Neural progenitor cell (in vitro differentiated cells): ENCODE measurements around the gene UPP2. TPM values are rescaled to one million over a fixed set of nuclear protein-coding genes. Genes with fewer than 3 reads are reported as not detected.

Experiments
- DNase-seq: peaks from one replicate; pipeline ENCODE4 v3.0.0-alpha.2; 2016; ENCODE audit warnings: low spot score
- H2AFZ ChIP-seq: fragments of 200-600 bp; sonication (generic); replicated peaks from 2 replicates; pipeline ENCODE4 v1.6.1; 2016; ENCODE audit warnings: antibody characterized with exemption
- H3F3A ChIP-seq: fragments of 200-600 bp; sonication (generic); 2 replicates; pipeline ENCODE4 v1.6.1; 2016; ENCODE audit warnings: antibody characterized with exemption, low read depth
- H3K27ac ChIP-seq: fragments of 200-600 bp; sonication (generic); 2 replicates; pipeline ENCODE4 v1.5.1; 2016; ENCODE audit warnings: mild to moderate bottlenecking
- H3K27me3 ChIP-seq: fragments of 200-600 bp; sonication (generic); 2 replicates; pipeline ENCODE4 v1.6.1; 2016; ENCODE audit warnings: mild to moderate bottlenecking, moderate library complexity
- H3K36me3 ChIP-seq: fragments of 200-600 bp; sonication (generic); 2 replicates; pipeline ENCODE4 v1.5.1; 2016
- H3K4me1 ChIP-seq: fragments of 200-600 bp; sonication (generic); 2 replicates; pipeline ENCODE4 v1.6.1; 2016; ENCODE audit warnings: mixed run types
- H3K4me2 ChIP-seq: fragments of 200-600 bp; sonication (generic); 2 replicates; pipeline ENCODE4 v1.6.1; 2016
- H3K4me3 ChIP-seq: fragments of 200-600 bp; sonication (generic); 2 replicates; pipeline ENCODE4 v1.5.1; 2016
- H3K79me2 ChIP-seq: fragments of 200-600 bp; sonication (generic); 2 replicates; pipeline ENCODE4 v1.6.1; 2016; ENCODE audit warnings: low read depth
- H3K9ac ChIP-seq: fragments of 200-600 bp; sonication (generic); 2 replicates; pipeline ENCODE4 v1.6.1; 2016
- H3K9me3 ChIP-seq: fragments of 200-600 bp; sonication (generic); 2 replicates; pipeline ENCODE4 v1.5.1; 2016; ENCODE audit warnings: low read depth
- H4K20me1 ChIP-seq: fragments of 200-600 bp; sonication (generic); 2 replicates; pipeline ENCODE4 v1.6.1; 2016; ENCODE audit warnings: low read depth
- H3K27ac Mint-ChIP-seq: 3 replicates; pipeline ENCODE4 v1.8.0; 2021; ENCODE audit warnings: mixed read lengths
- H3K27me3 Mint-ChIP-seq: 2 replicates; pipeline ENCODE4 v1.8.0; 2022; ENCODE audit warnings: low read depth, mild to moderate bottlenecking, inconsistent platforms, moderate library complexity, mixed read lengths; ENCODE audit not compliant: insufficient read depth
- H3K36me3 Mint-ChIP-seq: 3 replicates; pipeline ENCODE4 v1.8.0; 2021; ENCODE audit warnings: mixed read lengths
- H3K4me1 Mint-ChIP-seq: 3 replicates; pipeline ENCODE4 v1.8.0; 2021; ENCODE audit warnings: mixed read lengths
- H3K4me3 Mint-ChIP-seq: 3 replicates; pipeline ENCODE4 v1.8.0; 2021; ENCODE audit warnings: mild to moderate bottlenecking, moderate library complexity, mixed read lengths
- H3K9me3 Mint-ChIP-seq: 3 replicates; pipeline ENCODE4 v1.8.0; 2020; ENCODE audit warnings: mixed read lengths
- CTCF ChIP-seq: fragments of 200-600 bp; sonication (generic); IDR thresholded peaks from 2 replicates; pipeline ENCODE4 v1.5.1; 2017; ENCODE audit warnings: antibody characterized with exemption, mild to moderate bottlenecking
- EZH2 ChIP-seq: fragments of 200-600 bp; sonication (generic); IDR thresholded peaks from 2 replicates; pipeline ENCODE4 v1.6.1; 2017; ENCODE audit warnings: antibody characterized with exemption, mild to moderate bottlenecking, moderate library complexity
- EZH2phosphoT487 ChIP-seq: fragments of 200-600 bp; sonication (generic); IDR thresholded peaks from 2 replicates; pipeline ENCODE4 v1.6.1; 2017; ENCODE audit warnings: antibody characterized with exemption
- total RNA-seq: library from RNA; depleted of rRNA; stranded (reverse); fragments of >200 nt; gene quantifications from 2 replicates; pipeline ENCODE4 v1.2.3, GENCODE V29; 2015; ENCODE audit warnings: low replicate concordance

The UPP2 gene
- total RNA-seq, 1 donor from 2014 or later, result not detected

GRCh38 chr2:158104903-158105302, 3.2 kb downstream of the UPP2 start:
- Mint-ChIP-seq H3K4me1 (no peaks in the 10 kb centered on the region), H3K4me3 (no peak overlapping the region), H3K27ac (no peak overlapping the region), H3K36me3 (no peaks in the 10 kb centered on the region), H3K27me3 (no peaks in the 10 kb centered on the region), H3K9me3 (no peaks in the 10 kb centered on the region)
- Histone ChIP-seq H3K4me1 (peaks cover 5% of the 10 kb centered on the region), H3K27ac (no peak overlapping the region), H4K20me1 (no peaks in the 10 kb centered on the region), H3K9me3 (no peaks in the 10 kb centered on the region), H3F3A (no peaks in the 10 kb centered on the region), H3K27me3 (no peaks in the 10 kb centered on the region), H3K36me3 (no peaks in the 10 kb centered on the region), H3K4me3 (no peak overlapping the region), H2AFZ (no peak overlapping the region), H3K4me2 (no peak overlapping the region), H3K9ac (no peak overlapping the region), H3K79me2 (no peaks in the 10 kb centered on the region)
- TF ChIP-seq CTCF, result no peak
- TF ChIP-seq EZH2phosphoT487, result no peak
- no peak for TF ChIP-seq EZH2
- DNase-seq, result no peak

- no peaks in the 10 kb centered on the region for H3K4me1 Mint-ChIP-seq
- Histone ChIP-seq H3K27me3 (no peaks in the 10 kb centered on the region), H3K9ac (no peak overlapping the region), H3F3A (no peaks in the 10 kb centered on the region), H3K4me1 (no peaks in the 10 kb centered on the region), H3K9me3 (no peaks in the 10 kb centered on the region), H4K20me1 (no peaks in the 10 kb centered on the region), H3K4me2 (no peak overlapping the region), H3K4me3 (no peak overlapping the region), H3K79me2 (no peaks in the 10 kb centered on the region), H3K27ac (no peak overlapping the region), H2AFZ (no peak overlapping the region), H3K36me3 (no peaks in the 10 kb centered on the region)
- H3K9me3 Mint-ChIP-seq, result no peaks in the 10 kb centered on the region
- DNase-seq, result no peak
- no peak overlapping the region for H3K27ac Mint-ChIP-seq
- TF ChIP-seq CTCF (no peak), EZH2phosphoT487 (no peak), EZH2 (no peak)
- H3K36me3 Mint-ChIP-seq, result no peaks in the 10 kb centered on the region
- no peak overlapping the region for H3K4me3 Mint-ChIP-seq
- H3K27me3 Mint-ChIP-seq, result no peaks in the 10 kb centered on the region
Observed at GRCh38 chr2:158112992-158113391, 11.3 kb downstream of the UPP2 start.

GRCh38 chr2:158113741-158114295, 12.1 kb downstream of the UPP2 start:
- Histone ChIP-seq H3K27ac (no peak overlapping the region), H3K4me1 (no peaks in the 10 kb centered on the region), H3K9me3 (no peaks in the 10 kb centered on the region), H3K79me2 (no peaks in the 10 kb centered on the region), H3K4me3 (no peak overlapping the region), H2AFZ (no peak overlapping the region), H3K36me3 (no peaks in the 10 kb centered on the region), H3K4me2 (no peak overlapping the region), H4K20me1 (no peaks in the 10 kb centered on the region), H3F3A (no peaks in the 10 kb centered on the region), H3K27me3 (no peaks in the 10 kb centered on the region), H3K9ac (no peak overlapping the region)
- Mint-ChIP-seq H3K27ac (no peak overlapping the region), H3K4me3 (no peak overlapping the region), H3K9me3 (no peaks in the 10 kb centered on the region), H3K4me1 (no peaks in the 10 kb centered on the region), H3K36me3 (no peaks in the 10 kb centered on the region), H3K27me3 (no peaks in the 10 kb centered on the region)
- no peak for TF ChIP-seq CTCF
- no peak for DNase-seq
